Neural progenitor cell (in vitro differentiated cells): ENCODE measurements around the gene FBLN1.

Experiments
- CTCF ChIP-seq: fragments of 200-600 bp; sonication (generic); IDR thresholded peaks from 2 replicates; pipeline ENCODE4 v1.5.1; 2017; ENCODE audit warnings: antibody characterized with exemption, mild to moderate bottlenecking
- EZH2 ChIP-seq: fragments of 200-600 bp; sonication (generic); IDR thresholded peaks from 2 replicates; pipeline ENCODE4 v1.6.1; 2017; ENCODE audit warnings: antibody characterized with exemption, mild to moderate bottlenecking, moderate library complexity

DNA sequence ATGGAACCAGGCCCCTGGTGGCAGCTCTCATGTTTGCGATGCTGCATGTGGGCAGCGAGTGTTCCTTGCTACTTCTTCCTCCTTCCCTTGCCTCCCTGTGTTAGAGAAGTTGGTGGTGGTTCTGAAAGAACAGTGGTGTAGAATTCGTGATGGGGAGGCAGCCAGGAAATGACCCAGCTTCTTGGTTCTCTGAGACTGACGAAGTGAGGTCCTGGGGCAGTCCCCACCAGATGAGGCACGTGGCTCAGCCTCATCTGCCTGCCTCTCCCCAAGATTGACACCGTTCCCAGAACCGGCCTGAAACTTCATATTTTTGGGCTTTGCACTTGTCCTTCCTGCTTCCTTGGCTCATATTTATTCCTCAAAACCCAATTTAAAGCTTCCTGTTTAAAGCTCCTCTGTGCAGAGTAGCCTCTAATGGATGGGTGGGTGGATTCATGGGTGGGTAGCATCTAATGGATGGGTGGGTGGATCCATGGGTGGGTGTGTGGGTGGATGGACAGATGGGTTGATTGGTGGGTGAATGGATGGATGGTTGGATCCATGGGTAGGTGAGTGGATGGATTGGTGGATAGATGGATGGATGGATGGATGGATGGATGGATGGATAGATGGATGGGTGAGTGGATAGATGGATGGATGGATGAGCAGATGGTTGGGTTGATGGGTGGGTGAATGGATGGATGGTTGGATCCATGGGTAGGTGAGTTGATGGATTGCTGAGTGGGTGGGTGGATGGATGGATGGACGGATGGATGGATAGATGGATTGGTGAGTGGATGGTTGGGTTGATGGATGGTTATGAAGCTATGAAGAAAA lies 91.6 kb downstream of the FBLN1 start:
- TF ChIP-seq CTCF (no peak), EZH2 (no peak)
